GM19455 (cell line): ENCODE data around the gene ADAMTSL1.

ENCODE experiments used
- ATAC-seq: cut with Tn5 transposase; IDR thresholded peaks from one replicate; pipeline ENCODE4 v1.9.1; 2021; ENCODE audit not compliant: unreplicated experiment

Gene ADAMTSL1

GRCh38 chr9:18604767-18605730 lies 131.1 kb downstream of the ADAMTSL1 start:
- ATAC-seq = no peak

DNA sequence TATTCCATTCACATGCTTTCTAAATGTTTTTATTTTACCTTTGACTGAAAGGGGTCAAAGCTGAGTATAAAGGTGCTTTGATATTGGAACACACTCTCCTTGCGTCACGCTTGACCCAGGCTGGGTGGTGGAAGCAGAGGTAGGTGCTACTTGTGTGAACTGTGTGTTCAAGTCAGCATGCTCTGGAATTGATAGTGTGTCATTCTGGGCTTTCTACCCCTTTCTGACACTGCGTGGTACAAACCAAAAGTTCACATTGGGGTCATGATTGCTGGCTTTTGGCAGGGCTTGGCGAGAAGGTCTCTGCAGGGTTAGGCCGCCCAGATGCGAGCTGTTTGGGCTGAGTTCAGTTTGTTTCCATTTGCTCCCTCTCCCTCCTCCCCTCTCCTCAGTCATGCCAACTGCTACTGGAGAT lies 131.8 kb downstream of the ADAMTSL1 start:
- no peak for ATAC-seq

DNA sequence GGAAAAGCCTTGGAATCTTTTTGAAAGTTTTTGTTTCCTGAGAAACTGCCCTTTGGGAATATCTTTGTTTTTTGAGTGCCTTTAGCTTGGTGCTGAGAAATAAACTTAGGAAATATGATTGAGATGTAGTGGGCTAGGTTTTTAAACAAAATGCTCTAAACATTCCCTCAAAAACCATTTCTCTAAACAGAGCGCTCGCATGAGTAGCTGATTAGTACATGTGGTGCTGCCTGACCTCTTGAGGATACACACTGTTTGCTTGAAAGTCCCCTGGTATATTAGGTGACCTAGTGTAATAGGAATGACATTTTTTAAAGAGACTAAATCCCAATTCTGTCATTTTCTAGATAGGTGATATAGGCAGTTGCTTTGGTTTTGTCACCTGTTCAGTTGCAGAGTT lies 132.3 kb downstream of the ADAMTSL1 start:
- no peak for ATAC-seq

GRCh38 chr9:18606846-18607245 lies 132.9 kb downstream of the ADAMTSL1 start:
- no peak for ATAC-seq

DNA sequence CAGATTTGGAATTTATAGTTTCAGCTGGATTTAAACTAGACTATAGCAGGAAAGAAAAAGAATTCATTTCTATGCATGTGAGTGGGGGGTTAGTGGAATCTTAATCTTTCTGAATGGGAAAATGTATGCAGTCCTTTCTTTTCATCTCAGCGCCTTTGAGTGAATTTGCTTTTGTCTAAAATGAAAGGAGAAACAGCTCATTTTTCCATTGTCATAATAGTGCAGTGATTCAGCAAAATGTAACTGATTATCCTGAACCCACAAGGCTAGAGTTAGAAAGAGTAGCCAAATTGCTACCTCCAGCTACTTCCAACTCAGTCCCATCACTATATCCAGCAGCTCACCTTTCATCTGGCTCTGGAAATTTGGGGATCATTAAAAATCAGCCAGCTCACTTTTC lies 134.4 kb downstream of the ADAMTSL1 start:
- no peak for ATAC-seq

GRCh38 chr9:18610956-18611355 lies 137.0 kb downstream of the ADAMTSL1 start:
- no peak for ATAC-seq

- ATAC-seq = no peak
These were observed 138.0 kb downstream of the ADAMTSL1 start for GRCh38 chr9:18611971-18612370.

DNA sequence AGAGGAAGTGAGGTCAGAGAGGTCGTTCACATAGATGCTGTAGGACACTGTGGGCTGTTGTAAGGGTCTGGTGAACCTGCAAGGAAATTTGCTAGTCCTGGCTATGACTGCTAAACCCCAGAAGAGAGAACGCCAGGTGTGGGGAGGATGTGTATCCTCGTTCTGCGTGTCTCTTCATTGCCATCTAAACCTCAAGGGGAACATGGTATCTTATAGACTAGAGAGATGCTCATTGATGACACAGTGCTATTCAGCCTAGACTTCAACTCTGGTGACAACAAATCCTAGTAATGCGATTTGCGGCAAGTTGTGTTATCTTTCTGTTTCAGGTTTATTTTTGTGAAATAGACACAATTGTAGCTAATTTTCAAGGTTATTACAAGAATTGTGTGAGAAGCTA lies 140.2 kb downstream of the ADAMTSL1 start:
- no peak for ATAC-seq

- ATAC-seq = no peak
These were observed 140.7 kb downstream of the ADAMTSL1 start for GRCh38 chr9:18614651-18615050.

DNA sequence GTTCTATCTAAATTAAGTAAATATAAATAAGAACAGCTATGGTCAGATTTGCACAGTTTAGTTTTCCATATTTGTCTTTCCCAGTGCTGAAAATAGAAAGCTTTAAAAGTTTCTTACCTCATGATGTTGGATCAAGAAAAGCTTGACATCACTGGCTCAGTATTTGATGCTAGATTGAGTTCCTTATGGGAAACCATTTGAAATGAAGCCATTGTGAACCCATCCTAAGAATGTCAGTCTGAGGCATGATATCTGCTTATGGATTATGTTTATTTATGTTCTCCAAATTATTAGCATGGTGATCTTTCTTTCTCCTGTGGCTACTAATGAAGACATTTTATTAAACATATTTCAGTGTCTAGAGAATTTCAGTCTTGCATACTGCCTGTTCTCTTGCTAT lies 143.0 kb downstream of the ADAMTSL1 start:
- no peak for ATAC-seq

GRCh38 chr9:18617759-18618158 lies 143.8 kb downstream of the ADAMTSL1 start:
- no peak for ATAC-seq

GRCh38 chr9:18618862-18619261 lies 144.9 kb downstream of the ADAMTSL1 start:
- no peak for ATAC-seq

- ATAC-seq = no peak
These were observed 148.4 kb downstream of the ADAMTSL1 start for GRCh38 chr9:18622186-18622836.

DNA sequence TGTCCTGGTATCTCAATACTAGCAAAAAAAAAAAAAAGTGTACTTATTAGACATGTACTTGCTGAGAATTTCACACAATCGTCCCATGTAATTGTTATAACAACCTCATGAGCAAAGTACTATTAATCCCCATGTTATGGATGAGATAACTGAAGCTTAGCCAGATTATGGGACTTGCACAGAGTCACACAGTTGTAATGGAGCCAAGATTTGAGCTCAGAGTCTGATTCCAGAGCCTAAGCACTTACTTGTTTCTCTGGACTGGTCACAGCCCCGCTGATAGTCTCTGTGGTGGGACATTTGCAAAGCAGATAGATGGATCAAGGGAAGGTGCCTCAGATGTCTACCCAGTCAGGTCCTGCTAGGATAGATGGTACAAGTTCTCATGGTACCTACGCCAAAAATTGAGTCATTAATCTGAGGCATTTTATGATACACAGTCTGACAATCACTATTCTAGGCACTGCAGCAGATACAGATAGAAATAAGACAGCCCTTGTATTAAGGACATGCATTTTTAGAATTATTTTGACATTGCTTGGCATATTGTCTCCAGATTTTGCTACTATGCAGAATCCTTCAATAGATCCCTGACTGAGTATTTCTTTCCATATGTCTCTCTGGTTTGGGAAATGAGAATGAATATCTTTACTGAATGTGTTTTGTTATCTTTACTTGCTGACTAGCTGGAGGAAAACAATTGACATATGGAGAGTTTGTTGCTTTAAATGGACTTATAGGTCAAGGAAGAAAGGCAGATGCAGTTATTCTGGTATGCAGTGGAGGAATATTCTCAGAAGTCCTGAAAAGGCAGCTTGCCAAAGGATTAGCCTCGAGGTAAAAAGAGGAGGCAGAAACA lies 149.5 kb downstream of the ADAMTSL1 start:
- ATAC-seq = no peak

GRCh38 chr9:18626046-18626698 lies 152.2 kb downstream of the ADAMTSL1 start:
- ATAC-seq = no peak

GRCh38 chr9:18629136-18629535 lies 155.2 kb downstream of the ADAMTSL1 start:
- no peak for ATAC-seq

GRCh38 chr9:18632632-18633403 lies 158.9 kb downstream of the ADAMTSL1 start:
- no peak for ATAC-seq

GRCh38 chr9:18636781-18637180 lies 162.8 kb downstream of the ADAMTSL1 start:
- ATAC-seq = no peak

GRCh38 chr9:18638371-18639249 lies 164.7 kb downstream of the ADAMTSL1 start:
- no peak for ATAC-seq
